Measurements from ENCODE around the gene C10orf90.

C10orf90 gene

DNA sequence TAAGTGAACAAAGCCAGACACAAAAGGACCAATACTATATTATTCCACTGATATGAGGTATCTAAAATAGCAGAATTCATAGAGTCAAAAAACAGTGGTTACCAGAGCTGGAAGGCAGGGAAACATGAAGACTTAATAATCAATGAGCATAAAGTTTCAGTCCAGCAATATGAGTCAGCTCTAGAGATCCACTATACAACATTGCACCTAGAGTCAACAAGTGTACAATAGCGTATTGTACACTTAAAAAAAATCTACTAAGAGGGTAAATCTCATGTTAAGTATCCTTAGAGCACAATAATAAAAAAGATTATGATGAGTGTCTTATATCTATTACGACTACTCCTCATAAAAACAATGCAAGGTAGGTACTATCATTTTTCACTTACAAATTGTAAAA is 36.1 kb downstream of the C10orf90 start:
- no peak for DNase-seq (ENCODE audit: low read depth)

GRCh38 chr10:126632705-126633104 is 37.8 kb downstream of the C10orf90 start:
- DNase-seq (ENCODE audit: low read depth): no peak

GRCh38 chr10:126629925-126630624 is 40.4 kb downstream of the C10orf90 start:
- DNase-seq (ENCODE audit: low read depth): no peak

GRCh38 chr10:126628746-126629145 is 41.7 kb downstream of the C10orf90 start:
- no peak for DNase-seq (ENCODE audit: low read depth)

GRCh38 chr10:126621846-126622245 is 48.6 kb downstream of the C10orf90 start:
- DNase-seq (ENCODE audit: low read depth): no peak

GRCh38 chr10:126618466-126618865 is 52.0 kb downstream of the C10orf90 start:
- DNase-seq (ENCODE audit: low read depth): no peak

DNA sequence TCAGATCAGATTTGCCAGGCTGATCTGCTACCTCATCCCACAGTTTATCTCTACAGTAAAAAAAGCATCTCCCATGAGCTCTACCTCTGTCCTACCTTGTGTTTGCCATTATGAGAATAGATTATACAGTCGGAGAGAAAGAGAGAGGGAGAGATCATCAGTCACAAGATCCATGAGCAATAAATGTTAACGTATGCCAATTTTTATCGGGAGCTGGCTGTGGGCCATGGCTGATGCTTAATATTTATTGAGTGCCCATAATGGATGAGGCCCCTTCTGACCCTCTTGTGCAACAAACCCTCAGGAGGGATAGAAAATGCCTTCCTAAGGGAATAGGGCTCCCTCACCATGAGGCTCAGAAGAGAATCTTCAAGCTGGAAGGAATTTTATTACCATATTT is 52.8 kb downstream of the C10orf90 start:
- no peak for DNase-seq (ENCODE audit: low read depth)

DNA sequence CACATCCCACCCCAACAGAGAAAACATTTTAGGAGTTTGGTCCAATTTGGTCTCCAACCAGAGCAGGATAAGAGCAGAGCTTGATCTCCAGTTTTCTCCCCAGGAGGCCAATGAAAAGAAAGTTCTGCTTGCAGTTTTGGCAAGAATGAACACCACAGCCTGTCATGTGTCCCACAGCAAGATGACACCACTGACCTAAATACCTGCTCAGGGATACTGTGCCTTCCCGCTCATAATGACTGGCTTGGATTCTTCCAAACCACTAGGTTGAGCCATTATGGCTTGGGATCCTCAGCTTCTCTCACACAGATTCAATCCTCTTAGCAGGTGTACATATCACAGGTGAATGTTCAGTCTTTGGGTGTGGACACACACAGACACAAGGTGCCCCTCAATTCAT is 53.3 kb downstream of the C10orf90 start:
- no peak for DNase-seq (ENCODE audit: low read depth)

- DNase-seq (ENCODE audit: low read depth): no peak
Observed at GRCh38 chr10:126616737-126617136, 53.8 kb downstream of the C10orf90 start.

GRCh38 chr10:126611303-126611702 is 59.2 kb downstream of the C10orf90 start:
- no peak for DNase-seq (ENCODE audit: low read depth)

DNA sequence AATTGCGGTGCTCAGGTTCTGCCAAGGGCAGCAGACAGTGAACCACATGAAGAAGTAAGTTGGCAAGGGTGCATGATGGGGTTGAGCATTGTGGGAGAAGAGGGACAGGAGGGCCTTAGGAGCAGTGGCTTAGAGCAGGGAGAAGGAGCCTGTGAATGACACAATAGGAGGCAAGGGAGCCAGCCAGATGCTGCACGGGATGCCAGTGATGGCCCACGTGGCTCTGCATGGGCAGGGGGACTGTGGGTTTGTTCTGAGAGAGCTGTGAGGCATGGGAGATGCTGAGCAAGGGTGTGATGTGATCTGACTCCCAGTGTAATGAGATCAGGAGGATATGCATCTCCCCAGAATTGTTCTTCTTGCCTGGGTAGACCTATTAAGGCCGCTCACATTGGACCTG is 60.9 kb downstream of the C10orf90 start:
- no peak for DNase-seq (ENCODE audit: low read depth)

DNA sequence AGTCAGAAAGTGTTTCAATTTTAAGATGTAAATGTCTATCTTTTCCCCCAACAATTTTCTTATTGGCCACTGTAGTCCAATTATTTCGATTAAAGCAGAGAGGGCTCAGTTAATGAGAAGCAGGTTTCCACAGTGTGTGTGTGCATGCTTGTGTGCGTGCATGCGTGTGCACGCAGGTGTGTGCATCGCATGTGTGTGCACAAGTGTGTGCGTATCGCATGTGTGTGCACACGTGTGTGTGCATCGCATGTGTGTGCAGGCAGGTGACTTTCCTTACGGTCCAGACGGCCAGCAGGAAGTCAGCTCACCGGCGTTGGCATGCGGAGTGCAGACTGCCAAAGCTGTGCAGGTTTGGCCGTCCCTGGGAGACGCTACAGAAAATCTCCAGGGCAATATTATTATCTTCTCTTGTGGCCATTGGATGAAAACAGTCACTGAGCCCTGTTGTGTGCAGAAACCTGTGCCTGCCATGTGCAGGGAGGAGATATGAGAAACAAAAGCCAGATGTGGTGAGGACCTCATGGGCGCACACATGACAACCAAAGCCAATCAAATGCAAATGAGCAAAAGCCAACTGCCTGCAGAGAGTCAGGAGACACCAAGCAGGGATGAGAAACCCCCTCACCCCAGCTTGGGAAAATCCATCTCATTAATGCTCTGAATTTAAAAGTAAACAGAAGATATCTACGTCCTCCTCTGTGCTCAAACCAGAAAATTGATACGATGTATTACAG is 70.4 kb downstream of the C10orf90 start:
- DNase-seq (ENCODE audit: low read depth): no peak

- DNase-seq (ENCODE audit: low read depth): no peak
Observed at GRCh38 chr10:126598009-126598408, 72.5 kb downstream of the C10orf90 start.

DNA sequence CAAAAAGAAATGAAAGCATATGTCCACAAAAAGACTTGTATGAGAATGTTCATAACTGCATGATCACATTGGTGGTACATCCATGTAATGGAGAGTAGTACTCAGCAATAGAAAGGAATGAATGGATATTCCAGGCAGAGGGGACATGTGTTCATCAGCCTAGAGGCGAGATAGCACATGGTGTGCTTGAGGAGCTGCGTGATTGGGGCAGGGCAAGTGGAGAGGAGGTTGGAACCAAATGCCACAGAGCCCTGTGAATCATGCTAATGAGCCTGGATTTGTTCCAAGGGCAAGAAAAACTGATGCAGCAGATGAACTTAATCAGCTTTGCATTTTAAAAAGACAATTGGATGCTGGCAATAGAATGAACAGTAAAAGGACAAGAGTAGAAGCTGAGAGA is 73.3 kb downstream of the C10orf90 start:
- DNase-seq (ENCODE audit: low read depth): no peak

- no peak for DNase-seq (ENCODE audit: low read depth)
Observed at GRCh38 chr10:126596472-126597016, 73.9 kb downstream of the C10orf90 start.

DNA sequence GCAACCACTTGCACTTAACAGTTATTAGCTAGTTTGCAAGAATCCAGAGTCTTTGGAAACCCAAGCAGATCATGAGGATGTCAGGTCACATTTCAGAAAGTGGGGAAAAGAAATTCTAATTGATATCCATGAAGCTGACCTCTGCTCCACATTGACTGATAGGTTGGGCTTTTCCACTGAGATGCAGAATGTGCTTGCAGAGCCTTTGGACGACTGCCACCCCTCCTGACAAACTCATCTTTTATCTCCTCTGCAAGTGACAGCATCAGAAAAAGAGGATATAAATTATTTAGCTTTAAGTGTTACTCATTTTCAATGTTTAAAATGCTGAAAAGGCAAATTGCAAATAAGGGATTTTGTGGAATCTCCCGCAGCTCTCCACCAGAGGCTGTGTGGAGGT is 75.3 kb downstream of the C10orf90 start:
- DNase-seq (ENCODE audit: low read depth): no peak

DNA sequence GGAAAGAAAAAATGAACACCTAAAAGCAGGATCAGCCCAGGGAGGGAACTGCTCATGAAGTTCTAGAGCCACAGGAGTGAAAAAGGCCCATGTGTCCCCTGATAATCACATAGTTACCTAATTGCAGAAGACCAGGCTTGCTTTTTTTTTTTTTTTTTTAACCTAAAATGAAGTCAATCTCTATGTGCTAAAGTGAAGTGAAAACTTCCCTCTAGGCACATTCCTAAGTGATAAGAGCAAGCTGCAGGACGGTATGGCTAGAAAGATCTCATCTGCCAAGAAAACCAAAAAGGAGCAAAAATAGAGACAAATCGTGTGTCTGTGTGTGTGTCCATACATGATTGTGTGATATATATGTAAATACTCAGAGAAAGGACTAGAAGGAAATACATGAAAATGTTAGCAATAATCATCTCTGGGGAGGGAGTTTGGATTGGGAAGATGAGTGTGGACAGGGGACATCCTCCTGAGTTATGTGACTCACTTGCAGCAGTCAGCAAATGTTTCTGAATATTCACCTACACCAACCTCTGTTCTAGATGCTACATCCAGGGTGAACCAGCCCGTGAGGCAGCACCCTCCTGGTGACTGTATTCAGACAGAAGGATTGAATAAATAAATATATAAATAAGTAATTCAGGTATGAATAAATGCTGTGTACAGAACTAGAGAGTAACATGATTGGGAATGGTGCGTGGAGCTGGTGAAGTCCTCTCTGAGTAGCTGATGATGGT is 76.4 kb downstream of the C10orf90 start:
- no peak for DNase-seq (ENCODE audit: low read depth)

DNA sequence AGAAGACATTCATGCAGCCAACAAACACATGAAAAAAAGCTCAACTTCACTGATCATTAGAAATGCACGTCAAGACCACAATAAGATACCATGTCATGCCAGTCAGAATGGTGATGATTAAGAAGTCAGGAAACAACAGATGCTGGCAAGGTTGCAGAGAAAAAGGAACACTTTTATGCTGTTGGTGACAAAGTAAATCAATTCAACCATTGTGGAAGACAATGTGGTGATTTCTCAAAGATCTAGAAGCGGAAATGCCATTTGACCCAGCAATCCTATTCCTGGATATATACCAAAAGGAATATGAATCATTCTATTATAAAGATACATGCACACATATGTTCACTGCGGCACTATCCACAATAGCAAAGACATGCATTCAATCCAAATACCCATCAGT is 77.6 kb downstream of the C10orf90 start:
- no peak for DNase-seq (ENCODE audit: low read depth)

DNA sequence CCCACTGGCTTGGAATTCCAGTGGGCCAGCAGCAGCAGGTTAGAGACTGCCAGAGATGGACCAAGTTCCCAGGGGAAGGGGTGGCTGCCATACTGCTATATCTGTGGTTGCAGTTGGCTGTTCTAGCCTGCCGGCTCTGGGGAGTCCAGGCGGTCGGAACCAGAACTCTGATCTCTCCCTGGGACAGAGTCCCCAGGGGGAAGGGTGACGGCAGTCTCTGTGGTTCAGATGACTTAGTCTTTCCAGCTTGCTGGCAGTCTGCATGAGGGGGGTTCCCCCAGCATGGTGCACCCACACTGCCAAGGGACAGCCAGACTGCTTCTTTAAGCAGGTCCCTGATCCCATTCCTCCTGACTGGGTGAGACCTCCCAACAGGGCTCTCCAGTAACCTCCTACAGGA is 82.5 kb downstream of the C10orf90 start:
- DNase-seq (ENCODE audit: low read depth): no peak

DNA sequence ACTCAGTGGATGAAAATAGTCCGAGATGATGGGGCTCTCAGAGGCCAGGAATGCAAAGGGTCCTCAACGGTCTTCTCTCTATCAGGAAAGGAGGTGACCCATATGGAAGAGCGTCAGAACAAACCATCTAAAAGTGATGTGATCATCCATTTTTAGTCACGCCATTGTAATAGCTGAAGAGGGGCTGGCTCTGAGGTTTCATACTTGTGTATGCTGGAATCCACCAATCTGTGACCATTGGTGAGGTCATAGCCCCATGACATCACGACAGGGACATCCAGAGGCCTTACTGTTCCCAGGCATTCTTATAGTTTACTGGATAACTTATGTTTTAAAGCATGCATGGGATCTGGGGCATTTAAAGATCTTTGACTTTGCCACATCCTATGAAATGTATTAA is 83.6 kb downstream of the C10orf90 start:
- no peak for DNase-seq (ENCODE audit: low read depth)

DNA sequence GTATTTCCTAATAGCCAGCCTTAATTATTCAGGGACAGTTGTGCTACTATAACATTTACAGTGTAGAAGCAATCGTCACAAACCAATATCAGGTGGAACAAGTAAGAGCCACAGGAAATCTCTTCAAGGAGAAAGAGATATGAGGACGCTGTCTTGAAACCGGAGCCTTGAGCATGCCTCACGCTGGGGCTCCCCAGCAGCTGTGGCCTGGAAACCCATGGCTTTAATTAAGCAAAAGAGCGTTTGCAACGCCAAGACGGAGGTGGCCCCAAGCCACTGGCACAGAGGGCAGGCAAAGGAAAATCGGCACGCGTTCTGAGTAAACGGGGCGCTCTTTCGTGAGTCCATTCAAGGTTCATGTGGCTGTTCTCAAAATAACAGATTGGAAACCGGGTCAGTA is 84.4 kb downstream of the C10orf90 start:
- no peak for DNase-seq (ENCODE audit: low read depth)

DNA sequence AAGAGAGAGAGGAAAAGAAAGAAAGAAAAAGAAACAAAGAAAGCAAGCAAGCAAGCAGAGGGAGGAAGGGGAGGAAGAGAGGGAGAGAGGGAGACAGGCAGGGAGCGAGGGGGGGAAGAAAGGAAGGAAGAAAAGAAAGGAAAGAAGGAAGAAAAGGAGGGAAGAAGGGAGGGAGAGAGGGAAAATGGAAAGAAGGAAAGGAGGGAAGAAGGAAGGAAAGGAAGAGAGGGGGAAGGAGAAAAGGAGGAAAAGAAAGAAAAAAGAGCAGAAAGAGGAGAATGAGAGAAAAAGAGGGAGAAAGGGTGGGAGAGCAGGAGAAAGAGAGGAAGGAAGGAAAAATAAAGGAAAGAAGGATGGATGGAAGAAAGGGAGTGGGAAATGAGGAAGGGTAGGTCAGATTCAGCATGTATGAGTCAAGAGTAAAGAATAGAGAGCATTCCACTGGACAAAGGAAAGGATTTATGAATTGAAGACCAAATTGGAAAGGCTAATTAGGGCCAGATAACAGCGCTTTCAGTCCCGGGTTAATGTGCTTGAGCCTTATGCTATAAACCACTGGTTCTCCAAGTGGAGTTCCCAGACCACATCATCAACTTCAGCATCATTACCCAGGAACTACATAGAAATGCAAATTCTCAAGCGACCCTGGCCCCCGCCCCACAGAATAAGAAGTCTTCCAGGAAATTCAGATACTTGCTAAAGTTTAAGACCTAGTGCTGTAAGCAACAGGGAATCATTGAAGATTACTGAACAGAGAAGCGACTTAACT is 85.1 kb downstream of the C10orf90 start:
- DNase-seq (ENCODE audit: low read depth): no peak
